Hippocampal formation (tissue), 2 donors: ENCODE data around the gene BCKDHB.
"Not testable (repeated sequence)": the region's sequence is repeated elsewhere in the genome, so short reads cannot be mapped to it uniquely, and the experiment has no call there.

Experiments
- DNase-seq, 2 donors: peaks; one replicate each; lab custom pipeline; 2025; lab: John Stamatoyannopoulos, UW

BCKDHB gene

DNA sequence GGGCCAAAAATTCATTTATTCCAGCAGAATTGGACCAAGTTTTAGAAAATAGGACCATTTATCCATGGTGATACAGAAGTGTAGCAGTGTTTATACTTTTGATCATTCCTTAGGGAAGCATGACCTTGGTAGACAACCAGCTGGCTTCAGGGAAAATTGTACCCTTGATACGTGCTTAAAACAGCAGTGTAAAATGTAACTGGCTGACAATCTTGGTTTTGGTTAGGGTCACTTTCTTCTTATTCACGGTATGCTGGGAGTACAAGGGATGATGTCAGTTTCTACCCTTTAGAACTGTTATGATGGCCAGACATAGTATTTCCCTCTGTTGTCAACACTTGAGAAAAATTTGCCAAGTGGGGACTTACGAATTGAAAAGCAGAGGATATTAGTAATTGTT is 157.1 kb downstream of the BCKDHB start:
- DNase-seq = no peak

GRCh38 chr6:80268865-80269730 is 162.6 kb downstream of the BCKDHB start:
- DNase-seq = no peak

- DNase-seq = no peak
Measured at GRCh38 chr6:80271074-80271473, 164.6 kb downstream of the BCKDHB start.

- DNase-seq = no peak
Measured at GRCh38 chr6:80272988-80273387, 166.5 kb downstream of the BCKDHB start.

- DNase-seq = no peak
Measured at GRCh38 chr6:80276861-80277260, 170.4 kb downstream of the BCKDHB start.

DNA sequence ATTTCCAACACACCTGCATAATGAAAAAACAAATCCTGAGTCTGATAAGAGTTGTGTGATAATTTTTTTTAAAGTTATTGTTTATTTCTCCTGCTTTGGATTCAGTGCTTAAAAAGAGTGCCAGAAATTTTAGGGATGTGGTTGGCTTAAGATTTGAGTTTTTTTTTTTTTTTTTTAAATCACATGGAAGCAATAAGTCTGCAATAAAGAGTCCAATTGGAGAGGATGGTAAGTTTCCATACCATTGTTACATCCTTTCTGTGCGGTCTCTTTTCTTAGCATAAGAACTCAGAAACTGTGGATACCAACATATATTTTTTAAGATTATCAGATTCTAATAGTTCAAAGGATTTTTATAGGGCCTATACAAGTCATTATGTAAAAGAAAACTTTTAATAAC is 171.0 kb downstream of the BCKDHB start:
- no peak for DNase-seq

DNA sequence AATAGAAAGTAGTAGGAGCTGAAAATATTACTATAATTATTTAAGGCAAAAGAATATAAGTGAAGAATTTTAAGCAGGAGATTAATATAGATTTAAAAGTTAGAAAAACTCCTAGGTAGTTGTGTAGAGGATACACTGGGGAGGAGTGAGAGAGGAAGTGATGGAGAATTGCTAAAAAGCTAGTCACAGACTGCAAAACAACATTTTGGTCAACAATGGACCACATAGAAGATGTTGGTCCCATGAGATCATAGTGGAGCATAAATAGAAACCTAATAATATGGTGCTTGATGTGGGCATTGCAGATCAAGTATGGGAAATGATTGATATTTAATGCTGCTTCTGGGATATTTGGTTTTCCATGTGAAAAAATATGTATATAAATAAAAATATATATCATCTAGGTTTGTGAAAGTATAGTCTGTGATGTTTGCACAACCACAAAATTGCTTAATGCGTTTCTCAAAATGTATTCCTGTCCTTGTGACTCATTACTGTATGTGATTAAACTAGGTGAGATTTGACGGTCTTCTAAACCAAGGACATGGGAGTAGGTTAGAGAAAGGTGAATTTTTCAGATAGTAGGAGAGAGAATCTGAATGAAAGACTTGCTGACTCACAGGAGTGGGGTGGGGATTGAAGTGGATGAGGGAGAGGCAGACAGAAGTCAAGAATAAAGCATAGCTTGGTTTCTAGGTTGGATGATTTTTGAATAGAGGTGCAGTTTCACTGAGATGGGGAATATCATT is 174.0 kb downstream of the BCKDHB start:
- no peak for DNase-seq

DNA sequence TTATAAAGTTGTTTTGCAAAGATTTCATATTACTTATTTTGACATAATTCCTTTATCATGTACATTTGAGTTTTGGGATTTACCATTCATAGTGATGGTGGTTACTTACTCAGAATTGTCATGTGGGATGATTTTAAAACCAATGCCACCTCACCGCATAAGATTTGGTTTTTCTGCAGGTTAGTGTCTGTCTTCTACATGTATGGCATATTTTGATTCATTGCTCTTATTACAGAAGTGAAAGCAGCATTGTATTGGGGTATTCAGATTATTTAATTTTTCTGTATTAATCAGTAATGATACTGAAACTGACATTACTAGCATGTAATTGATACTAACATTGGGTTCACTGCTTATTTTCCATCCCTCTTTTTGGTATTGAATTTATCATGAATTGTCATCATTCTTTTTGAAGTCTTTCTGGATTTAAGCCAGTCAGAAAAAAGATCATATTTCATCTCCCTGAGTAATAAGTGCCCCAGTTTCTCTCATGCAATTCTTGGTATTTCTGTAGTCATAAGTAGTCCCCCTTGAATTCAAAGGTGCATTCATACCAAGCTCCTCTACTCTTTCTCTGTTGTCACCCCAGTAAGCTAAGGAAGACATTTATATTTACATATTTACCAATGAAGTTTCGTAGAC is 176.6 kb downstream of the BCKDHB start:
- DNase-seq = no peak

GRCh38 chr6:80287112-80287511 is 180.6 kb downstream of the BCKDHB start:
- no peak for DNase-seq

DNA sequence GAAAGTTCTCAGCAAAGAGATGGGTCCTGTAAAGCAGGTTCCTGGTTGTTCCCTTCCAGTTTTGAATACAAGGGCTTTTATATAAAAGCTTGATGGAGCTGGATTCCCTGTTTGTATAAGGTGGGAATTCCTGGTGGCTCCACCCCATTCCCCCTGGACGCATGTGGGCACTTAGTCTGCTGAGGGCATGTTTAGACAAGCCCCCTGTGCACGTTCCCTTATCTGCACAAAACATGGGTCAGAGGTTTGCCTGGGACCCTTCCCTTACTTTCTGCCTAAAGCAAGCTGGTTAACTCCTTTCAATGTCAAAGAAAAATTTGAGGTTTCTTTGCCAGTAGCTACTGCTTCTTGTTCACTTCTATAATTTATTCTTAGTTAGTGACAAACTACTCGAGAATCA is 181.1 kb downstream of the BCKDHB start:
- DNase-seq = no peak

- no peak for DNase-seq
Measured at GRCh38 chr6:80289727-80290126, 183.3 kb downstream of the BCKDHB start.

- not testable (repeated sequence) for DNase-seq
Measured at GRCh38 chr6:80294531-80294930, 188.1 kb downstream of the BCKDHB start.

- peak in 1 of 2 donors; percentile 14 for DNase-seq
Measured at GRCh38 chr6:80302716-80303115, 196.2 kb downstream of the BCKDHB start.

- DNase-seq = no peak
Measured at GRCh38 chr6:80304014-80304413, 197.5 kb downstream of the BCKDHB start.

DNA sequence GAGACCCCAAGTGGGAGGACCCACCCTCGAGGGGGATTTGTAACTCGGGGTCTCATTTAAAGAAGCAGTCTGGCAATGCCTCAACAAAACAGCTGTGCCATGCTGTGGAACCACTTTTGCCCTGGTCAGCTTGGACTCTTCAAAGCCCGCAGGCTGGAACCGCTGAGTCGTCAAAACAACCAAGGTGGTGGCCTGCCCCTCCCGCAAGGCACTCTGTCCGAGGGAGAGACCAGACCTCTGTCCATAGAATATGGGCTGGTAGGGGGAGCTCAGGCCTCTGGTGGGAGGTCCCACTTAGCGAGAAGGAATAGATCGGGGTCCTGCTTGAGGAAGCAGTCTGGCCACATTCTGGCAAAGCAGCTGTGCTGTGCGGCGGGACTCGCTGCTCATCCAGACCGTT is 208.1 kb downstream of the BCKDHB start:
- DNase-seq = no peak

DNA sequence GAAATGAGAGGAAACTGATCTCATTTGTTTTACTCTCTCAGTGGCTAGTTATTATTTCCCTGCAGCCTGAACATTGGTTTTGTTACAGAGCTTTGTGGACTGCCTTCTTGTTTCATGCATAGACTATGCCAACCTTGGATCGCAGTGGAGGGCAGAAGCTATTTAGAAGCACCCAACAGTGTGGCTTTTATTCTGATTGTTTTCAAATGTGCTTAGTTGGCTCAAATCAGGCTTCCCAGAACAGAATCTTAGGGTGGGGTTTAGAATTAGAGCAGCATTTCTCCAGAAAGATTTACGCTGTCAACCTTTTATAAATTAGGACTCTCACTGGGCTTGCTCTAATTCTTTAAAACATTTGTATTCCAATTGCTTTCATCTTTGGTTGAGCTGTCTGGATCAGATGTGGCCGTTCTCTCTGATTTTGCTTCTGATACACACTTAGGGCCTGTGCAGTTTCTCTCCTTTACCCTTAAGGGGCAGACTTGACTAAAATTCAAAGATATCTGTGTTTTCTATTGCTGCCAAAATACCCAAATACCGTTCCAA is 210.3 kb downstream of the BCKDHB start:
- DNase-seq = peak; percentile 14 to 67

- DNase-seq = no peak
Measured at GRCh38 chr6:80319196-80319595, 212.7 kb downstream of the BCKDHB start.

GRCh38 chr6:80321011-80321410 is 214.5 kb downstream of the BCKDHB start:
- DNase-seq = no peak

DNA sequence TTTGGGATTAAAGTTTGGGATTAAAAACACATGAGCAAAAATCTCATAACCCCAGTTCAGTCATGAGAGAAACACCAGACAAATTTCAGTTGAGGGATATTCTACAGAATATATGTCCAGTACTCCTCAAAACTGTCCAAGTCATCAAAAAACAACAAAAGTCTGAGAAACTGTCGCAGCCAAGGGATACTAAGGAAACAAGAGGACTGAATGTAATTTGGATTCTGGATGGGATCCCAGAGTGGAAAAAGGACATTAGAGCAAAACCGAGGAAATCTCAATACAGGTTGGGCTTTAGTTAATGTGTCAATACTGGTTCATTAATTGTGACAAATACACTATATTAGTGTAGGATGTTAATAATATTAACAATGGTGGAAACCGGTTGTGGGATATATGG is 219.3 kb downstream of the BCKDHB start:
- DNase-seq = no peak

DNA sequence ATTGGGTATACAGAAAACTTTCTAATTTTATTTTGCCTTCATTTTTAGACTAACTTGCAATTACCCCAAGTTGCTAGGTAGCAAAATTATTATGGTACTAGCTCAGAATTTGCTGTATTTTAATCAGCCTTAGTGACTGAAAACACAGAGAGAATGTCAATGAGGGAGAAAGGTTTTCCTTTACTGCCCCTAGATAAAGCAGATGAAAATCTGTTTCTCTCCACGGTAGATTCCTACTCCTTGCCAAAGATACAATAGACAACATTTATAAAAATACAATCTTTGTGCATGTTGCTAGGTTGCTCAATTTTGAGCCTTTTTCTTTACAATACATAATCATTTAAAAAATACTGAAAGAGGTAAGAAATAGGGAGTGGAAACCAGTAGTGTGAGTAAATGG is 222.2 kb downstream of the BCKDHB start:
- DNase-seq = no peak

DNA sequence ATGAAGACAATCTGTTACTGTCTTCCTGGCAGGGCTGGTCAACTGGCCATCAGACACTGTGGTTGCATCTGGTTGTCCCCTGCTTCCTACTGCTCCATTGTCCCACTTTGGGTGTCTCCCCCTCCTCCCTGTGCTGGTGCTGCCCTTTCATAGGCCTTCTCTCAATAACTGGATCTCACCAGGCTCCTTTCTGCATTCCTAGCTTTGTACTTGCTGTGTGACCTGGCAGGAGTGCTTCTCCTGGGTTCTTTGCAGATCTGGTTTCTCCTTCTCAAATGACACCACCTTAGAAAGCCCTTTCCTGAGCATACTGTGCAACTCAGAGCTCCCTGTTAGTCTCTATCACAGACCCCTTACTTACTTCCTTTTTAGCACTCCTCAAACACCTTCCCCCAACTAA is 223.0 kb downstream of the BCKDHB start:
- no peak for DNase-seq

DNA sequence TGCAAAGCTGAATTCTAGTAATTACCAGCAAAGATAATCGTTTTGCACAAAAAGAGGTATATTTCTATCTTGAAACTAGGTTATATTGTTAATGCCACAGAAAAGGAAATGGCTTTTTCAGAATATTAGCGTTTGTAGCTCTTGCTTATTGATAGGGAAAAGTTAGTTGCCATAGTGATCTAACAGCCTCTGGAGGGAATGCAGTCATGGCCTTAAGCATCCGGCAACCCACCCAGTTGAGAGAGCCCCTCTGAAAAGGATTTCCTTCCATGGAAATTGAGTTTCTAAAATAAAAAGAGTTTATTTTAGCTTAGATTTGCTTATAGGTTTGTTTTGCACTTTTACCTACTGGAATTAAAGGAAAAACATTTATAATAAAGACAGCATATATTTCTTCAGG is 224.5 kb downstream of the BCKDHB start:
- DNase-seq = no peak
